Trophoblast cell (in vitro differentiated cells and primary cell): Measurements from ENCODE around the gene SRSF2.
A peak's percentile ranks its signal among the peaks of the same experiment; 100 is the strongest.
"Not testable (repeated sequence)": the region's sequence is repeated elsewhere in the genome, so short reads cannot be mapped to it uniquely, and the experiment has no call there.

Experiments used
- DNase-seq, 2 donors: peaks; one replicate each; pipeline ENCODE4 v3.0.0-alpha.2; 2016
- H2AFZ ChIP-seq: 2 replicates; pipeline ENCODE4 v1.6.1; 2013; ENCODE audit warnings: low read length, moderate library complexity, mild to moderate bottlenecking; ENCODE audit not compliant: insufficient read depth, poor library complexity
- H2AK5ac ChIP-seq: 2 replicates; pipeline ENCODE4 v1.6.1; 2013; ENCODE audit warnings: mild to moderate bottlenecking, low read length
- H2BK120ac ChIP-seq: 2 replicates; pipeline ENCODE4 v1.6.1; 2013; ENCODE audit warnings: low read length, mild to moderate bottlenecking, moderate library complexity; ENCODE audit not compliant: insufficient read depth, poor library complexity
- H2BK12ac ChIP-seq: 2 replicates; pipeline ENCODE4 v1.6.1; 2013; ENCODE audit warnings: mild to moderate bottlenecking, low read length, moderate library complexity
- H2BK5ac ChIP-seq: 2 replicates; pipeline ENCODE4 v1.6.1; 2013; ENCODE audit warnings: low read length, low read depth, moderate library complexity, mild to moderate bottlenecking; ENCODE audit not compliant: poor library complexity
- H3K14ac ChIP-seq: 2 replicates; pipeline ENCODE4 v1.6.1; 2013; ENCODE audit warnings: mild to moderate bottlenecking, low read length
- H3K18ac ChIP-seq: 2 replicates; pipeline ENCODE4 v1.6.1; 2013; ENCODE audit warnings: mild to moderate bottlenecking, low read length
- H3K23ac ChIP-seq: 2 replicates; pipeline ENCODE4 v1.6.1; 2013; ENCODE audit warnings: low read length
- H3K27ac ChIP-seq: 2 replicates; pipeline ENCODE4 v1.5.1; 2013; ENCODE audit warnings: low read depth, mild to moderate bottlenecking, inconsistent platforms, low read length, moderate library complexity
- H3K27me3 ChIP-seq: 2 replicates; pipeline ENCODE4 v1.6.1; 2013; ENCODE audit warnings: inconsistent platforms, mild to moderate bottlenecking, low read length, moderate library complexity; ENCODE audit not compliant: insufficient read depth
- H3K36me3 ChIP-seq, 2 experiments: 1 replicate in 1 of 2; 2 replicates in 1 of 2; pipeline ENCODE4 v1.6.1; 2013; ENCODE audit warnings: low read length in 2 of 2, mild to moderate bottlenecking in 2 of 2, moderate library complexity in 1 of 2; ENCODE audit not compliant: insufficient read depth in 2 of 2, control insufficient read depth in 1 of 2
- H3K4ac ChIP-seq: 2 replicates; pipeline ENCODE4 v1.6.1; 2013; ENCODE audit warnings: low read depth, mild to moderate bottlenecking, low read length, moderate library complexity
- H3K4me1 ChIP-seq, 2 experiments: 1 replicate in 1 of 2; 2 replicates in 1 of 2; pipeline ENCODE4 v1.6.1; 2013; ENCODE audit warnings: low read length in 2 of 2, mild to moderate bottlenecking in 2 of 2, moderate library complexity in 1 of 2; ENCODE audit not compliant: insufficient read depth in 2 of 2, control insufficient read depth in 1 of 2
- H3K4me2 ChIP-seq: 2 replicates; pipeline ENCODE4 v1.6.1; 2013; ENCODE audit warnings: inconsistent platforms, mild to moderate bottlenecking, low read length, moderate library complexity
- H3K4me3 ChIP-seq: 2 replicates; pipeline ENCODE4 v1.5.1; 2013; ENCODE audit warnings: mild to moderate bottlenecking, low read depth, low read length, inconsistent platforms
- H3K79me1 ChIP-seq: one replicate; pipeline ENCODE4 v1.6.1; 2013; ENCODE audit warnings: low read length
- H3K79me2 ChIP-seq: 2 replicates; pipeline ENCODE4 v1.6.1; 2013; ENCODE audit warnings: low read length, mild to moderate bottlenecking; ENCODE audit not compliant: control insufficient read depth, insufficient read depth, poor library complexity
- H3K9ac ChIP-seq: 2 replicates; pipeline ENCODE4 v1.6.1; 2013; ENCODE audit warnings: mild to moderate bottlenecking, low read length
- H3K9me3 ChIP-seq: 2 replicates; pipeline ENCODE4 v1.6.1; 2013; ENCODE audit warnings: low read depth, mild to moderate bottlenecking, control low read depth, inconsistent platforms, low read length; ENCODE audit not compliant: insufficient read depth
- H4K12ac ChIP-seq: 2 replicates; pipeline ENCODE4 v1.6.1; 2013; ENCODE audit warnings: low read depth, mild to moderate bottlenecking, low read length, moderate library complexity
- H4K8ac ChIP-seq: 2 replicates; pipeline ENCODE4 v1.6.1; 2013; ENCODE audit warnings: low read depth, mild to moderate bottlenecking, low read length, moderate library complexity
- H4K91ac ChIP-seq: one replicate; pipeline ENCODE4 v1.6.1; 2013; ENCODE audit warnings: low read depth, mild to moderate bottlenecking, low read length, moderate library complexity
- WGBS: extraction: QIAGEN DNeasy Blood & Tissue Kit; methylation state at CpG from one replicate; pipeline ENCODE4 v1.1.7; 2013; ENCODE audit warnings: missing lambda C conversion rate; ENCODE audit not compliant: insufficient read length, insufficient coverage; ENCODE audit errors: extremely low coverage; 5-methylcytosine and 5-hydroxymethylcytosine counted together

The SRSF2 gene

DNA sequence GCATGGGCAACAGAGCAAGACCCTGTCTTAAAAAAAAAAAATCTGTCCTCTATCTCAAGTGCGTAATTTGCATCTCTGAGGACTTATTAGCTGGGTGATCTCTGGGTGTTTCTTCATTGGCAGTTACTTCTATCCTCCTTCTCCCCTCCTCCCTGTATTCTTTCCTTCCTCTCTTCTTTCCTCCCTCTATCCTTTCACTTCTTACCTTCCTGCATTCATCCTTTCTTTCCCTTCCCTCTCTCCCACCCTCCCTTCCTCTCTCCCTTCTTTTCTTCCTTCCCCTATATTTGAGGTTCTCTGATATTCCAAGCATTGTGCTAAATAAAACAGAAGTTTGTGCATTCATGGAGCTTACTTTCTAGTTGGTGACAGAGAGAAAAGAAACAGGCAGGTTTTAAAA lies 11.5 kb upstream of the SRSF2 start:
- Histone ChIP-seq H3K14ac (no peak overlapping the region), H3K23ac (no peak overlapping the region), H4K12ac (no peak overlapping the region), H2BK5ac (no peak overlapping the region), H2BK120ac (no peak overlapping the region), H2AFZ (no peak overlapping the region), H4K8ac (no peak overlapping the region), H3K4me3 (no peak overlapping the region), H3K27ac (no peak overlapping the region), H3K36me3 (peaks cover 11 to 19% of the 10 kb centered on the region in 2 experiments), H3K79me2 (no peaks in the 10 kb centered on the region), H3K4me2 (no peak overlapping the region), H3K9me3 (no peaks in the 10 kb centered on the region), H3K9ac (no peak overlapping the region), H3K4me1 (no peaks in the 10 kb centered on the region), H4K91ac (no peak overlapping the region), H3K27me3 (no peaks in the 10 kb centered on the region), H3K79me1 (no peaks in the 10 kb centered on the region), H2AK5ac (no peak overlapping the region), H3K4ac (no peak overlapping the region), H2BK12ac (no peak overlapping the region), H3K18ac (no peak overlapping the region)
- no CpG with 5 or more reads among the region's 1 CpG for WGBS
- no peak for DNase-seq

DNA sequence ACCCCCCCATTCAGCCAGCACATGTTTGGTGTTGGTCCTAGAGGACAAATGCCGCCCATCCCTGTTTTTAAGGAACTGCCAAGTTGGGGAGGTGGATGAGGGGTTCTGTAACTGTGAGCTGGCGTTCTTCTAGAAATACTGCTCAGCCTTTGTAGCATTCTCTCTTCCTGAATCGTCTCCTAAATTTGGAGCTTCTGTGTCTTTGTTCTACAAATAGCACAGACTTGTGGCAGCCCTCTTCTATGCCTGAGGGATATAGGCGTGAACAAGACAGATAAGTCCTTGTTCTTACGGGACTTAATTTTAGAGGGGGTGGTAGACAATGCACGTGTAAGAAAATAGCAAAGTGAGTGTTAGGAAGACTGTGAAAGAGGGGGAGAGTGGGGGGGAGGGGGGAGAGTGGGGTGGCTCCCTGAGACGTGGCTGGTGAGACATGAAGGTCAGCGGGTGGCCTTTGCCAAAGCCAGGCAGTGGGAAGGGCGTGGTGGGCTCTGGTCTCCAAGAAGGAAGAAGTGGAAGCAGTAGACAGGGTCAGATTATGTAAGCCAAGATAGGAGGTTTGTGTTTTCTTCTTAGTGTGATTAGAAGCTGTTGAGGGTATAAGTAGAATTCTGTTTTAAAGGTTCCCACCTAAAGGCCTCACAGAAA lies 10.7 kb upstream of the SRSF2 start:
- Histone ChIP-seq H2BK120ac (no peak overlapping the region), H3K4me3 (no peak overlapping the region)
- WGBS: no CpG with 5 or more reads among the region's 9 CpGs

DNA sequence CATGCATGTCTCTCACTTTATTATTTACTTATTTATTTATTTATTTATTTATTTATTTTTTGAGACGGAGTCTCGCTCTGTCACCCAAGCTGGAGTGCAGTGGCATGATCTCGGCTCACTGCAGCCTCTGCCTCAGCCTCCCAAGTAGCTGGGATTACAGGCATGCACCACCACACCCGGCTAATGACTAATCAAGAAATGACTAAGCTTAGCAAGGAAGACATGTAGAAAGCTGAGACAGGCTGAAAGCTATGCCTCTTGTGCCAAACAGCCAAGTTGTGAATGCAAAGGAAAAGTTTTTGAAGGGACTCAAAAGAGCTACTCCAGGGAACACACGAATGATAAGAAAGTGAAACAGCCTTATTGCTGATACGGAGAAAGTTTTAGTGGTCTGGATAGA lies 8.7 kb upstream of the SRSF2 start:
- H3K79me2 ChIP-seq, H3K27ac ChIP-seq, H2BK12ac ChIP-seq, H3K4me2 ChIP-seq, H3K23ac ChIP-seq, H3K9ac ChIP-seq, H3K4me3 ChIP-seq, H3K27me3 ChIP-seq, H3K4me1 ChIP-seq, H2BK120ac ChIP-seq, H3K79me1 ChIP-seq, H3K4ac ChIP-seq, H2BK5ac ChIP-seq, H4K12ac ChIP-seq, H4K91ac ChIP-seq, H3K9me3 ChIP-seq, H2AK5ac ChIP-seq, H2AFZ ChIP-seq, H3K14ac ChIP-seq, H3K18ac ChIP-seq, H4K8ac ChIP-seq: not testable (repeated sequence)
- no CpG with 5 or more reads among the region's 6 CpGs for WGBS
- DNase-seq: peak; percentile 29 to 64
- peaks cover 10 to 21% of the 10 kb centered on the region in 2 experiments for H3K36me3 ChIP-seq

More for the DNA sequence above, 10.7 kb upstream of the SRSF2 start:
- no peaks in the 10 kb centered on the region for H3K27me3 ChIP-seq
- no peaks in the 10 kb centered on the region for H3K79me1 ChIP-seq
- no peak overlapping the region for H4K91ac ChIP-seq
- no peaks in the 10 kb centered on the region for H3K4me1 ChIP-seq
- H3K4me2 ChIP-seq: no peak overlapping the region
- H2BK5ac ChIP-seq: no peak overlapping the region
- H3K79me2 ChIP-seq: no peaks in the 10 kb centered on the region
- no peak overlapping the region for H3K23ac ChIP-seq
- H2BK12ac ChIP-seq: no peak overlapping the region
- no peak overlapping the region for H3K27ac ChIP-seq
- DNase-seq: no peak
- no peak overlapping the region for H3K14ac ChIP-seq
- no peak overlapping the region for H4K12ac ChIP-seq
- H3K9me3 ChIP-seq: no peaks in the 10 kb centered on the region
- peaks cover 11 to 19% of the 10 kb centered on the region in 2 experiments for H3K36me3 ChIP-seq
- no peak overlapping the region for H3K9ac ChIP-seq
- no peak overlapping the region for H2AFZ ChIP-seq
- H3K4ac ChIP-seq: no peak overlapping the region
- no peak overlapping the region for H2AK5ac ChIP-seq
- no peak overlapping the region for H4K8ac ChIP-seq
- H3K18ac ChIP-seq: no peak overlapping the region

DNA sequence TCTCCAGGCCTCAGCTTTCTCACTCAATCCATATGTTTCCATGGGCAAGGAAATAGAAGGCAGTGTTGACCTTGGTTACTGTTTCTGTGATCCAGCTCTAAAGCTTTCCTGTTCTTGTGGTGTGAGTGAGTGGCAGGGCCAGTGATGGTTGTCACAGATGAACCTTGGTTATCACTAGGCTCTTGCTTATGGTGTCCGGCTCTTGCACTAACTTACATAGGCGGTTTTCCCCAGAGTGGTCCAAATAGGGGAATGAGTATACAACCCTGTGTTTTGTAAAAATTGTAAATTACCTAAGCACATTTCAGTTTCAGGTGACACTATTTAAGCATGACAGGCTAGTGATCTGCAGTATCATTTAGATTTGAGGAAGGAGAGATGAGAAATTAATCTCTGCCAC lies 7.6 kb upstream of the SRSF2 start:
- Histone ChIP-seq H4K12ac (no peak overlapping the region), H2BK12ac (no peak overlapping the region), H3K4me2 (no peak overlapping the region), H3K18ac (no peak overlapping the region), H3K79me1 (no peaks in the 10 kb centered on the region), H3K4me1 (no peaks in the 10 kb centered on the region), H3K4ac (no peak overlapping the region), H3K36me3 (peaks cover 10 to 21% of the 10 kb centered on the region in 2 experiments), H2AK5ac (no peak overlapping the region), H3K27ac (no peak overlapping the region), H4K91ac (no peak overlapping the region), H3K27me3 (no peaks in the 10 kb centered on the region), H2BK5ac (no peak overlapping the region), H3K9ac (no peak overlapping the region), H2BK120ac (no peak overlapping the region), H3K23ac (no peak overlapping the region), H4K8ac (no peak overlapping the region), H3K9me3 (no peaks in the 10 kb centered on the region), H3K79me2 (no peaks in the 10 kb centered on the region), H3K14ac (no peak overlapping the region), H3K4me3 (no peak overlapping the region), H2AFZ (no peak overlapping the region)
- no CpG with 5 or more reads among the region's 2 CpGs for WGBS
- DNase-seq: no peak
